NCI-H748 (cell line): Measurements from ENCODE around the gene TBX15.
"Not testable (repeated sequence)": the region's sequence is repeated elsewhere in the genome, so short reads cannot be mapped to it uniquely, and the experiment has no call there.

Source experiments
- DNase-seq: peaks from one replicate; lab custom pipeline; 2025; ENCODE audit not compliant: unreplicated experiment; lab: John Stamatoyannopoulos, UW

Gene TBX15

DNA sequence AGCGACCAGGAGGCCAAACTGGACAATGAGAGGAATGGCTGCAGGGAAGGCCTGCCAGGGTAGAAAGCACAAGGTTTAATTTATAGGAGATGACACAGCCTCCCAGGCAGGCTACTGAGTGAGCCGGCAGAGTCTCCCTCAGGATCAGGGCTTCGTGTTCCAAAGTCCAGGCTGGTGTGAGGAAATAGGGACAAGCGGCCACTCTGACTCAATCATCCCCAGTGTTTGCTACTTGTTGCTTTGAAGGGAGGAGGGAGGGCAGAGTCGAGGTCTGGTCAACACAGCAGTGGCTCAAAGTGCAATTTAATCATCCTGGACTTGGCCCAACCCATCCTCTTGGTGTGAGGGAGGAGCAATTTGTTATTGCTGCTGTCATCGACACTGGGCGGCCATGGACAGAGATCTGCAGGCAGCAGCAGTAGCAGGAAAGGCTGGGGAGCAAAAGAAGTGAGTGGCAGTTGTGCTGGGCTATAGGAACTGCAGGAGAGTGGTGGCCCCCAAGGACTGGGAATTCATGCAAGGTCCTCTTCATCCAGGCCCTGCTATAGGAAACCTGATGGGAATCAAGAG is 27.5 kb downstream of the TBX15 start:
- DNase-seq = no peak

DNA sequence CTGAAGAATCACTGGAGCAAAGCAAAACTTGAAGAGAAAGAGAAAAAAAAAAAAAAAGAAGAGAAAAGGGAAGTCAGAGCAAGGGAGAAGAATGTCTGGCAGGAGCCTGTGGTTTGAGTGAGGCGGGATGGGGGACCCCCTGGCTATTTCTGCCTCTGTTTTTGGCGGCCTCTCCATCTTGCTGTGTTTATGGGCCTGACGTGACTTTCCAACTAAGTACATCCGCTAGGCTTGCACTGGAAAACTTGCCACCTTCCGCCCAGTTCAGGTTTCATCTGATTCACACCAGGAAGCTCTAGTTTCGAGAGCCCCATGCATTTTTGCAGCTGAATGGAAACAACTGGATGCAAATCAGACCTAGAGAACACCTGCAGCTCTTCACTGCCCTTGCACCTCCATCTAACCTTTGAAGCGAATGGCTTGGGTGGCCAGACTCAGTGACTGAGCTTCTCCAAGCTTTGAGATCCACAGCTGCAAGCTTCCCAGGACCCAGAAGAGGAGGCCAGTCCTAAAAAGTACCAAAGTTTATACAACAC is 28.0 kb downstream of the TBX15 start:
- no peak for DNase-seq

DNA sequence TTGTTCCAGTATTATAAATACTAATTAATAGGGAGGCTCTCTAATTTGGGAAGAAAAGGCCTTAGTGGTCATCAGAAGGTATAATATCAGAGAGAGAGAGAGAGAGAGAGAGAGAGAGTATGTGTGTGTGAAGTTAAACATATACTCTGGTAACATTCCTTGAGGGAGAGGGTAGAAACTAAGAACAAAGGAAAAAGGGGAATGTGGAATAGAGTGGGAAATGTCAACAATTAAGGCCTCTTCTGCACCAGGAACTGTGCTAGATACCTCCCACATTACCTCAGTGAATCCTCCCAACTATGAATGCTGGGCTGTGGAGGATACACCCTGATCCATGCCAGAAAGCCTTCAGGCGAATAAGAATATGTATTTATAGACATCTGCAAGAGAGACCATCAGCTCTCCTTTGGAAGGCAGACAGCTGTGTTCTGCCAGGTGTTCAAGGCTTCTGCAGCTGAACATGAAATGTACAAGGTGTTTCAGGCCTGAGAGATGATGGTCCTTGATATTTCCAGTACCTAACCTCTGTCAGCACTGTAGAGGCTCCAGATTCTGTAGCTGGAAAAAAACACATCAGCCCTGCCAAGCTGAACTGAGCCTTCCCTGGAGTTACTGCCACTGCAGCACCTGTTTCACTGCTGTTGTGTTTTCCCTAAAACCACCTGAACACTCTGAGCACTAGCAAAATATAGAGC is 29.1 kb downstream of the TBX15 start:
- no peak for DNase-seq

DNA sequence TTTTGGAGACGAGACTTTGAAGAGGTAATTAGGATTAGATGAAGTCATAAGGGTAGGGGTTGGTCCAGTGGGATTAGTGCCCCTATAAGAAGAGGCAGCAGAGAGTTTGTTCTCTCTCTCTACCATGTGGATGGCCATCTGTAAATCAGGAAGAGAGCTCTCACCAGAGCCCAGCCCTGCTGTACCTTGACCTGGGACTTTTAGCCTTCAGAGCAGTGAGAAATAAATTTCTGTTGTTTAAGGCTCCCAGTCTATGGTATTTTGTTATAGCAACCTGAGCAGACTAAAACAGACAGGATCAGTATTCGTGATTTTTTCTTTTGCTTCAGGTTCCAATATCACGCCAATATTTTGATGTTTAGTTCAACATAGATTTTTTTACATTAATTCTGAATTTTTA is 30.0 kb downstream of the TBX15 start:
- no peak for DNase-seq

- not testable (repeated sequence) for DNase-seq
Observed at GRCh38 chr1:118957579-118957978, 30.6 kb downstream of the TBX15 start.

GRCh38 chr1:118954301-118954905 is 33.7 kb downstream of the TBX15 start:
- DNase-seq = no peak

- no peak for DNase-seq
Observed at GRCh38 chr1:118951270-118951936, 36.7 kb downstream of the TBX15 start.

DNA sequence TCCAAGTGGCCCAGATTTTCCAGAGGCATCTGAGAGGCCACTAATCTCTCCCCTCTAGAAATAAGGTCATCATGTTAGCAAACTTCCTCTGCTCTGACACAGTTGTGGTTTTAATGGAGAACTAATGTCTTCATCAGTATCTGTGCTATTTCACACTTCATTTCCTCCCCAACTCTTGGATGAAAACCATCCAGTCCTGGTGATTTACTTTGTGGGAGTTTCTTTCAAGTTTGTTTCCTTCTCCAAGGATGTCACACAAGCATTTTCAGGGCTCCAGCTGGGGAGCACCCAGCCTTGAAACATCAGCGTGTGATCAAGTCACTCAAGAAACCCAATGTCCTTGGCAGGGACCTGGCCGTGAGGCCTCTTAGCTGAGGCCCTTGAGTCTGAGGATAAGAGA is 38.8 kb downstream of the TBX15 start:
- DNase-seq = no peak

DNA sequence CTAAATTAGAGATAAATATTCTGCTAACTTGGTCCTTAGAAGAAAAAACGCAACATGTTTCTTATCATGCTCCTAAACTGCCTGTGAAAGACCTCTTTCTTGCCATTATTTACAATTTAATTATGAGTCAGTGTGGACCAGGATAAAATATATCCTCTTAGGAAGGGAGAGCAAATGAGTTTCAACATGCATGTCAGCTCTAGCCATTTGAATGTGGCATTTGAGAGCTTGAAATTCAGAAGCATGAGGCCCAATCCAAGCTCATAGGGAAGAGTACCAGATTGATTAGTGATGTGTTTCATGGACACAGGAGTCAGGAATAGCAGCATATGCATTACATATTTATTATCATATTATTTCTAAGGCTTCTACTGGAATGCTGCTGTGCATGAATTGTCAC is 39.3 kb downstream of the TBX15 start:
- no peak for DNase-seq

GRCh38 chr1:118948351-118948750 is 39.8 kb downstream of the TBX15 start:
- DNase-seq = no peak

- no peak for DNase-seq
Observed at GRCh38 chr1:118947790-118948189, 40.4 kb downstream of the TBX15 start.

DNA sequence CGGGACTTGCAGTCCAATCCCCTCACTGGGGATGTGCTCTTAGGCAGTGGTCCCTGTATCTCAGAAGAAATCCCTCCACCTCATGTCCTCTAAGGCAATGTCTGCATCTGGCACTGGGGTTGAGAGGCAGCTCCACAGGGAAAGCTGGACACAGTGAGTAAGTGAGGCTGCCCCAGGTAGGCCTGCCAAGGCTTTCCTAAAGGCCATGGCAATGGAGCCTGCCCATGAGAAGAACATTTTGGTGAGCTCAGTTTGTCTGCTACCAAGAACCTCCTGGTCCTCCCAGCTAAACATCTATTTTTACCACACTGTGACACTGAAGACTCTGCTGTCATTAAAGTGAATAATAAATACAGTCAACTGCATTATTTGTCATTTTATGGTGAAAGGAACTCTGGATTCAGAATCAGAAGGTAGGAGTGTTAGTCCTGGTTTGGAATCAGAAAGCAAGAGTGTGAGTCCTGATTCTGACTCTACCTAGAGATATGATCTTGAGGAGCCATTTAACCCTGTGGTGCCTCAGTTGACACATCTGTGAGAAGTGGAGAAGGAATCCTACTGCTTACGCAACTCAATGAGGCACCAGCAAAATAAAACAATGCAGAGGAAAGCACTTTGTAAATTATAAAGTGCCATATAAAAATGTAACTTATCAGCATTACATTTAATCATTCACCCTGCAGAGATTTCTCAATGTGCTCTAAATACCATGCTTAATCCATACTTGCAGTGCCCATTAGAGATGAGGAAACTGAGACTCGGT is 41.0 kb downstream of the TBX15 start:
- no peak for DNase-seq

DNA sequence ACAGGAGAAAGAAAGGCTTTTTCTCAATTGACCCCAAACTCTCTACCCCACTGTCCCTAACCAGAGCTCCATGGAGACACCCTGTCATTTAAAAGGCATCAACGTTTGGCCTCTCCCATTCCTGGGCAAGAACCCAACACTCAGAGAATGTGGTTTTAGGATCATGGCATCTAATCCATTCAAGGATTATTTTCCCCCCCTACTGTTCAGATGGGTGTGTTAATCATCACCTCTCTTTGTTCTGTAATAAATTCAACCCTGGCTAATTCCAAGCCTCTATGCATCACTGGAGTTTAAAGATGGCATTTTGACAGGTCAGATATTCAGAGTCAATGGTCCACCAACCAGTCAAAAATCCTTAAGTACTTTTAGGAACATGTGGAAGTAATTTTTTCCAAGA is 42.7 kb downstream of the TBX15 start:
- DNase-seq = peak; percentile 40

GRCh38 chr1:118944546-118944945 is 43.6 kb downstream of the TBX15 start:
- no peak for DNase-seq

- no peak for DNase-seq
Observed at GRCh38 chr1:118944133-118944532, 44.0 kb downstream of the TBX15 start.

GRCh38 chr1:118940957-118941356 is 47.2 kb downstream of the TBX15 start:
- no peak for DNase-seq

DNA sequence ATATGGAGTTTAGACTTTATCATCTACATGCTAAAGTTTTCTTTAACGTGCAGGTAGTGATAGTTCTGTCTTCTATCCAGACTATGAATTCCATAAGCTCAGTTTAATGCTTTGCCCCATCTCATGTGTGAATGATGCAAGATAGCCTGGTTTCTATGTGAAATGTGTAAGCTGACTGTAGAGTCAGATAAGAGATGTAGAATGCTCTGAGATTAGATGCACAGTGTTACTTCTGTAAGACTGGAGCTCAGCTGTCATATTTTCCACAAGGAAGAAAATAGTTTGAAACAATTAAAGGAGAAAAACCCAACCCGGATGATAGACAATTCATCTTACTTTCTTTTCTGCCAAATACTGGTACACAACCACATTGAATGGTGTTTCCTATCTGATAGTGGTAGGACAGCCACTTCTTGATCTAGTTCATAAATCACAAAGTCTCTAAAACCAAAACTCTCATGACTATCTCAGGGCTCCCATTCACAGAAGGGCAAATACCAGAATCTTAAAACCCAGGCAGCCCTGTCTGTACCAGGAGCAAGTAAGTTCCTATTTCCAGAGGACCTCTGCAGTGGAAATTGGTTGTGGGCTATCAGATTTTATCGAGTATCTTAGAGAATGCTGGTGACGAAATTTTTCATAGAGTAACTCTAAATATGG is 50.6 kb downstream of the TBX15 start:
- no peak for DNase-seq

GRCh38 chr1:118934706-118935105 is 53.4 kb downstream of the TBX15 start:
- DNase-seq = no peak

GRCh38 chr1:118933051-118933781 is 54.9 kb downstream of the TBX15 start:
- no peak for DNase-seq

GRCh38 chr1:118931876-118932275 is 56.3 kb downstream of the TBX15 start:
- DNase-seq = peak; percentile 42
